Measurements from ENCODE around the gene ERGIC2. TPM values are rescaled to one million over a fixed set of nuclear protein-coding genes. Genes with fewer than 3 reads are reported as not detected.
"Not testable (repeated sequence)": the region's sequence is repeated elsewhere in the genome, so short reads cannot be mapped to it uniquely, and the experiment has no call there.

The ERGIC2 gene
- total RNA-seq, 1 donor from 2014 or later: 31.5 TPM

DNA sequence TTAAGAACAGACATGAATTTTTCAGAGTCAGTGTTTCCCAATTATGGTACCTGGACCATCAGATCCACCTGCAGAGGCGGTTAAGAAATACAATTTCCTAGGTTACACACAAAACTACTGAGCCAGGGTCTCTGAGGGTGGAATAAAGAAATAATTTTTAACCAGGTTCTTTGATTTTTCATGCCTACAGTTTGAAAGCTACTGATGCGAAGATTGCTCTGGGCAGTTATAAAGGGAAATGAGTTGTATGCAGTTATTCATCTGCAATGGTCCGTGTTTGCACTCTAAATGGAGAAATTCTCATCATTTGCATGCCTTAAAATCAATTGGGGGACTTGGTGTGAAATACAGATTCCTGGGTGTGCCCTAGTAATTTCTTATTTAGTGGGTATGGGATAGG lies 89.7 kb downstream of the ERGIC2 start:
- TF ChIP-seq, protein P1, sequence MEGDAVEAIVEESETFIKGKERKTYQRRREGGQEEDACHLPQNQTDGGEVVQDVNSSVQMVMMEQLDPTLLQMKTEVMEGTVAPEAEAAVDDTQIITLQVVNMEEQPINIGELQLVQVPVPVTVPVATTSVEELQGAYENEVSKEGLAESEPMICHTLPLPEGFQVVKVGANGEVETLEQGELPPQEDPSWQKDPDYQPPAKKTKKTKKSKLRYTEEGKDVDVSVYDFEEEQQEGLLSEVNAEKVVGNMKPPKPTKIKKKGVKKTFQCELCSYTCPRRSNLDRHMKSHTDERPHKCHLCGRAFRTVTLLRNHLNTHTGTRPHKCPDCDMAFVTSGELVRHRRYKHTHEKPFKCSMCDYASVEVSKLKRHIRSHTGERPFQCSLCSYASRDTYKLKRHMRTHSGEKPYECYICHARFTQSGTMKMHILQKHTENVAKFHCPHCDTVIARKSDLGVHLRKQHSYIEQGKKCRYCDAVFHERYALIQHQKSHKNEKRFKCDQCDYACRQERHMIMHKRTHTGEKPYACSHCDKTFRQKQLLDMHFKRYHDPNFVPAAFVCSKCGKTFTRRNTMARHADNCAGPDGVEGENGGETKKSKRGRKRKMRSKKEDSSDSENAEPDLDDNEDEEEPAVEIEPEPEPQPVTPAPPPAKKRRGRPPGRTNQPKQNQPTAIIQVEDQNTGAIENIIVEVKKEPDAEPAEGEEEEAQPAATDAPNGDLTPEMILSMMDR (IDR thresholded peaks at IDR 0.05; ENCODE audit: partially characterized antibody, unreplicated experiment): no peak
- no peak overlapping the region for H3K27ac Mint-ChIP-seq (ENCODE audit: unreplicated experiment)
- peaks cover 6% of the 10 kb centered on the region for H3K4me1 Mint-ChIP-seq (ENCODE audit: low read depth, unreplicated experiment)
- DNase-seq: no peak
- H3K9me3 Mint-ChIP-seq (ENCODE audit: unreplicated experiment): no peaks in the 10 kb centered on the region
- no peaks in the 10 kb centered on the region for H3K27me3 Mint-ChIP-seq (ENCODE audit: unreplicated experiment)
- peaks cover 9% of the 10 kb centered on the region for H3K36me3 Mint-ChIP-seq (ENCODE audit: unreplicated experiment)
- H3K4me3 Mint-ChIP-seq (ENCODE audit: unreplicated experiment): no peak overlapping the region

DNA sequence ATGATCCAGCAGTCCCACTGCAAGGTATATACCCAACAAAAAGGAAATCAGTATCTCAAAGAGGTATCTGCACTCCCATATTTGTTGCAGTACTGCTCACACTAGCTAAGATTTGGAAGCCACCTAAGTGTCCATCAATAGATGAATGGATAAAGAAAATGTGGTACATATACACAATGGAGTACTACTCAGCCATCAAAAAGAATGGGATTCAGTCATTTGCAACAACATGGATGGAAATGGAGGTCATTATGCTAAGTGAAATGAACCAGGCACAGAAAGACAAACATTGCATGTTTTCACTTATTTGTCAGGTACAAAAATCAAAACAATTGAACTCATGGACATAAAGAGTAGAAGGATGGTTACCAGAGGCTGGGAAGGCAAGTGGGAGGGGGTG lies 90.5 kb downstream of the ERGIC2 start:
- not testable (repeated sequence) for H3K9me3 Mint-ChIP-seq (ENCODE audit: unreplicated experiment); H3K27ac Mint-ChIP-seq (ENCODE audit: unreplicated experiment); DNase-seq; H3K4me1 Mint-ChIP-seq (ENCODE audit: low read depth, unreplicated experiment); H3K36me3 Mint-ChIP-seq (ENCODE audit: unreplicated experiment); H3K4me3 Mint-ChIP-seq (ENCODE audit: unreplicated experiment); H3K27me3 Mint-ChIP-seq (ENCODE audit: unreplicated experiment)

DNA sequence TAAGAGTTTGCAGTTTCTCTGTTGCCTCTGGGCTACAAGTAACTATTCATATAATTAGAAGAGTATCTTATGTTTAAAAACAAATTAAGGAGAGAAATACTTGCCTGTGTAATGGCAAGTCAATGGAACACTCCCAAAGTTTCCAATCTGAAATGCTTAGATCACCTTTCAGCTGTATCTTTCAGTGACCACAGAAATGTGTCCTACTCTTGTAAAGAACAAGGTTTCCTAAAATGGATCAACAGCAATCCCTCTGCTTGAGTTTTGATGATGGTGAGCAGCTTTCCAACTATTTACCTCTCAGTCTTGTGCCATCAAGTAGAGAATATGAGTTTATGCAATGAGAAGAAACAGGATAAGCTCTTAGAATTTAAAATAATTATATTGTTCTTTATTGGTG lies 92.9 kb downstream of the ERGIC2 start:
- peaks cover 11% of the 10 kb centered on the region for H3K4me1 Mint-ChIP-seq (ENCODE audit: low read depth, unreplicated experiment)
- no peaks in the 10 kb centered on the region for H3K9me3 Mint-ChIP-seq (ENCODE audit: unreplicated experiment)
- no peaks in the 10 kb centered on the region for H3K27me3 Mint-ChIP-seq (ENCODE audit: unreplicated experiment)
- TF ChIP-seq, protein P1 (IDR thresholded peaks at IDR 0.05; ENCODE audit: partially characterized antibody, unreplicated experiment): no peak
- peaks cover 14% of the 10 kb centered on the region for H3K36me3 Mint-ChIP-seq (ENCODE audit: unreplicated experiment)
- no peak overlapping the region for H3K4me3 Mint-ChIP-seq (ENCODE audit: unreplicated experiment)
- no peak overlapping the region for H3K27ac Mint-ChIP-seq (ENCODE audit: unreplicated experiment)
- no peak for DNase-seq

GRCh38 chr12:29287622-29288021 lies 93.3 kb downstream of the ERGIC2 start:
- no peak overlapping the region for H3K4me3 Mint-ChIP-seq (ENCODE audit: unreplicated experiment)
- peaks cover 14% of the 10 kb centered on the region for H3K36me3 Mint-ChIP-seq (ENCODE audit: unreplicated experiment)
- DNase-seq: no peak
- no peaks in the 10 kb centered on the region for H3K9me3 Mint-ChIP-seq (ENCODE audit: unreplicated experiment)
- H3K4me1 Mint-ChIP-seq (ENCODE audit: low read depth, unreplicated experiment): peaks cover 13% of the 10 kb centered on the region
- no peak overlapping the region for H3K27ac Mint-ChIP-seq (ENCODE audit: unreplicated experiment)
- TF ChIP-seq, protein P1 (IDR thresholded peaks at IDR 0.05; ENCODE audit: partially characterized antibody, unreplicated experiment): no peak
- no peaks in the 10 kb centered on the region for H3K27me3 Mint-ChIP-seq (ENCODE audit: unreplicated experiment)

Other genes starting within 250 kb of the ERGIC2 start
- gene FAR2, start 231.9 kb downstream of the ERGIC2 start, total RNA-seq (ENCODE audit: unreplicated experiment): 6.9 TPM
- not detected for gene OVCH1, start 116.5 kb upstream of the ERGIC2 start, total RNA-seq (ENCODE audit: unreplicated experiment)